Fibroblast of lung (primary cell): ENCODE data around the gene EPHA5.

Experiments used
- EZH2 ChIP-seq: IDR thresholded peaks from 2 replicates; pipeline ENCODE4 v1.5.1; 2012; ENCODE audit warnings: low read length, control low read depth, mild to moderate bottlenecking; ENCODE audit errors: missing control alignments
- TF ChIP-seq, protein P1 (sequence below), 2 donors: IDR thresholded peaks in 1 of 2; conservative IDR thresholded peaks in 1 of 2; 1 replicate in 1 of 2; 2 replicates in 1 of 2; pipeline ENCODE4 v1.5.1; 2011 to 2012; ENCODE audit warnings: low read length in 2 of 2, control low read depth in 1 of 2, inconsistent platforms in 1 of 2, low read depth in 1 of 2, mild to moderate bottlenecking in 1 of 2

DNA sequence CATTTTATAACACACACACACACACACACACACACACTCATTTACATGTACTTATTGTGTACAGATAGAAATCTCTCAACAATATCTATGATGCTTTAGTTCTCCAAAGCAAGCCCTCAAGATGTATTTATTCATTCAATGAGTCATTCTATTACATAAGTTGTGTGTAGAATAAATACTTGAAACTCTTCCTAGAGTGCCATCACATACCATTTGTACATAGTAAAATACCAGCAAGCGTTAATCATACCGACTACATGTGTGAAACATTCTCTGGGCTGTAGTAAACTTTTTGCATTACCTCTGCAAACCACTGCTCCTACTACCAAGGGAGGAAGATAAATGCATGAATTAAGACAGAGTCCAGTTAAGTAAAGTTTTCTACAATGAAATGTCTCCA lies 70.9 kb downstream of the EPHA5 start:
- TF ChIP-seq, protein P1, sequence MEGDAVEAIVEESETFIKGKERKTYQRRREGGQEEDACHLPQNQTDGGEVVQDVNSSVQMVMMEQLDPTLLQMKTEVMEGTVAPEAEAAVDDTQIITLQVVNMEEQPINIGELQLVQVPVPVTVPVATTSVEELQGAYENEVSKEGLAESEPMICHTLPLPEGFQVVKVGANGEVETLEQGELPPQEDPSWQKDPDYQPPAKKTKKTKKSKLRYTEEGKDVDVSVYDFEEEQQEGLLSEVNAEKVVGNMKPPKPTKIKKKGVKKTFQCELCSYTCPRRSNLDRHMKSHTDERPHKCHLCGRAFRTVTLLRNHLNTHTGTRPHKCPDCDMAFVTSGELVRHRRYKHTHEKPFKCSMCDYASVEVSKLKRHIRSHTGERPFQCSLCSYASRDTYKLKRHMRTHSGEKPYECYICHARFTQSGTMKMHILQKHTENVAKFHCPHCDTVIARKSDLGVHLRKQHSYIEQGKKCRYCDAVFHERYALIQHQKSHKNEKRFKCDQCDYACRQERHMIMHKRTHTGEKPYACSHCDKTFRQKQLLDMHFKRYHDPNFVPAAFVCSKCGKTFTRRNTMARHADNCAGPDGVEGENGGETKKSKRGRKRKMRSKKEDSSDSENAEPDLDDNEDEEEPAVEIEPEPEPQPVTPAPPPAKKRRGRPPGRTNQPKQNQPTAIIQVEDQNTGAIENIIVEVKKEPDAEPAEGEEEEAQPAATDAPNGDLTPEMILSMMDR (conservative IDR thresholded peaks at IDR 0.05 in 1 of 2, IDR thresholded peaks at IDR 0.05 in 1 of 2; ENCODE audit: low read depth in 1 of 2, low read length in 2 of 2) = no peak
- TF ChIP-seq EZH2 = no peak
